GM18951 (cell line): ENCODE measurements around the gene UQCR10.

ENCODE experiments used
- POLR2A ChIP-seq: IDR thresholded peaks from 4 replicates; pipeline ENCODE4 v1.6.1; 2011; ENCODE audit warnings: mild to moderate bottlenecking; ENCODE audit not compliant: insufficient read length, insufficient read depth; ENCODE audit errors: extremely low read depth
- in situ Hi-C: fragments of 300-500 bp; cut with MboI; formaldehyde crosslinking; loops from one replicate; pipeline ENCODE4 v1.12.0; 2022; ENCODE audit warnings: low sequenced_read_pairs, mixed read lengths, inconsistent platforms; ENCODE audit not compliant: unreplicated experiment

UQCR10 gene

GRCh38 chr22:29801153-29801552 lies 34.0 kb downstream of the UQCR10 start:
- TF ChIP-seq POLR2A = no peak
- in situ Hi-C loops = no loop called here

- in situ Hi-C loops = no loop called here
- TF ChIP-seq POLR2A = no peak
These were observed 34.6 kb downstream of the UQCR10 start for GRCh38 chr22:29801796-29802195.

- TF ChIP-seq POLR2A = no peak
- in situ Hi-C loops = no loop called here
These were observed 36.0 kb downstream of the UQCR10 start for GRCh38 chr22:29803190-29803589.

GRCh38 chr22:29804985-29805384 lies 37.8 kb downstream of the UQCR10 start:
- no peak for TF ChIP-seq POLR2A
- in situ Hi-C loops = no loop called here

- in situ Hi-C loops = no loop called here
- no peak for TF ChIP-seq POLR2A
These were observed 39.0 kb downstream of the UQCR10 start for GRCh38 chr22:29806196-29806595.

- in situ Hi-C loops = no loop called here
- no peak for TF ChIP-seq POLR2A
These were observed 43.0 kb downstream of the UQCR10 start for GRCh38 chr22:29810216-29810615.

GRCh38 chr22:29811377-29811776 lies 44.2 kb downstream of the UQCR10 start:
- in situ Hi-C loops = no loop called here
- no peak for TF ChIP-seq POLR2A

GRCh38 chr22:29813126-29813525 lies 46.0 kb downstream of the UQCR10 start:
- in situ Hi-C loops = no loop called here
- no peak for TF ChIP-seq POLR2A

GRCh38 chr22:29813563-29813962 lies 46.4 kb downstream of the UQCR10 start:
- in situ Hi-C loops = no loop called here
- TF ChIP-seq POLR2A = no peak

- TF ChIP-seq POLR2A = no peak
- in situ Hi-C loops = no loop called here
These were observed 46.8 kb downstream of the UQCR10 start for GRCh38 chr22:29814003-29814402.

- TF ChIP-seq POLR2A = no peak
- in situ Hi-C loops = no loop called here
These were observed 48.4 kb downstream of the UQCR10 start for GRCh38 chr22:29815580-29815979.

- TF ChIP-seq POLR2A = no peak
- in situ Hi-C loops = no loop called here
These were observed 49.0 kb downstream of the UQCR10 start for GRCh38 chr22:29816128-29816527.

- in situ Hi-C loops = no loop called here
- no peak for TF ChIP-seq POLR2A
These were observed 49.4 kb downstream of the UQCR10 start for GRCh38 chr22:29816539-29816938.

GRCh38 chr22:29816980-29817379 lies 49.8 kb downstream of the UQCR10 start:
- in situ Hi-C loops = no loop called here
- TF ChIP-seq POLR2A = no peak

GRCh38 chr22:29817724-29818123 lies 50.6 kb downstream of the UQCR10 start:
- no peak for TF ChIP-seq POLR2A
- in situ Hi-C loops = no loop called here
